Esophagus (tissue), 2 donors: ENCODE data around the gene PPP1R7. TPM values are rescaled to one million over a fixed set of nuclear protein-coding genes. Genes with fewer than 3 reads are reported as not detected.
"Not testable (repeated sequence)": the region's sequence is repeated elsewhere in the genome, so short reads cannot be mapped to it uniquely, and the experiment has no call there.

Experiments used
- H3K27ac ChIP-seq, 2 donors: one replicate each; pipeline ENCODE4 v1.5.1; 2013; ENCODE audit warnings: low read depth in 2 of 2, mild to moderate bottlenecking in 2 of 2, inconsistent platforms in 1 of 2, low read length in 1 of 2, moderate library complexity in 1 of 2
- H3K27me3 ChIP-seq, 2 donors: one replicate each; pipeline ENCODE4 v1.6.1; 2013; ENCODE audit warnings: low read length in 2 of 2, control low read depth in 1 of 2, mild to moderate bottlenecking in 1 of 2; ENCODE audit not compliant: insufficient read depth in 2 of 2, control insufficient read depth in 1 of 2
- H3K36me3 ChIP-seq, 2 donors: one replicate each; pipeline ENCODE4 v1.6.1; 2013; ENCODE audit warnings: low read length in 1 of 2; ENCODE audit not compliant: control insufficient read depth in 2 of 2, insufficient read depth in 2 of 2
- H3K4me1 ChIP-seq, 2 donors: one replicate each; pipeline ENCODE4 v1.6.1; 2013; ENCODE audit warnings: low read length in 1 of 2; ENCODE audit not compliant: control insufficient read depth in 2 of 2, insufficient read depth in 2 of 2
- H3K4me3 ChIP-seq, 2 donors: one replicate each; pipeline ENCODE4 v1.5.1; 2013; ENCODE audit warnings: low read length in 2 of 2, mild to moderate bottlenecking in 2 of 2, low read depth in 1 of 2, moderate library complexity in 1 of 2
- H3K9me3 ChIP-seq, 2 donors: one replicate each; pipeline ENCODE4 v1.6.1; 2013; ENCODE audit warnings: mild to moderate bottlenecking in 2 of 2, low read depth in 1 of 2, low read length in 1 of 2, moderate library complexity in 1 of 2; ENCODE audit not compliant: control insufficient read depth in 2 of 2, insufficient read depth in 1 of 2
- WGBS, 2 donors: extraction: QIAGEN DNeasy Blood & Tissue Kit; methylation state at CpG; one replicate each; pipeline ENCODE4 v1.1.7; 2013; 5-methylcytosine and 5-hydroxymethylcytosine counted together
- polyA plus RNA-seq, 2 donors: library from polyadenylated mRNA; stranded (reverse); fragments of 200-250 nt; gene quantifications; one replicate each; pipeline ENCODE4 v1.2.3, GENCODE V29; 2013
- donor health status: healthy with polysubstance abuse.
- donor health status: Bipolar disorder and iron deficiency.

The PPP1R7 gene
- polyA plus RNA-seq, 2 donors, result 74.3 to 78.2 TPM

GRCh38 chr2:241188361-241189092 lies 38.3 kb downstream of the PPP1R7 start, which contains the start of gene ANO7:
Gene ANO7, plus strand, starts transcription at chr2:241188677. Its CDS starts 1,387 bp downstream, at chr2:241190064.
- H3K27ac ChIP-seq, result no peak within 1 kb of the TSS
- no peak within 1 kb of the TSS for H3K4me3 ChIP-seq
- H3K36me3 ChIP-seq, result no peaks in the 10 kb centered on the region
- 55 to 58% methylated on average over 21 of the region's 21 CpGs for WGBS, 2 donors
- peaks cover 0 to 8% of the 10 kb centered on the region in 2 donors for H3K4me1 ChIP-seq
- H3K9me3 ChIP-seq, result no peaks in the 10 kb centered on the region
- no peaks in the 10 kb centered on the region for H3K27me3 ChIP-seq

GRCh38 chr2:241189093-241189855 lies 39.0 kb downstream of the PPP1R7 start:
- H3K27me3 ChIP-seq, result no peaks in the 10 kb centered on the region
- no peaks in the 10 kb centered on the region for H3K36me3 ChIP-seq
- H3K27ac ChIP-seq, result no peak overlapping the region
- no peak overlapping the region for H3K4me3 ChIP-seq
- 88 to 91% methylated on average over 32 of the region's 32 CpGs for WGBS, 2 donors
- H3K4me1 ChIP-seq, result peaks cover 0 to 8% of the 10 kb centered on the region in 2 donors
- H3K9me3 ChIP-seq, result no peaks in the 10 kb centered on the region

- Histone ChIP-seq H3K4me3 (no peak overlapping the region), H3K36me3 (no peaks in the 10 kb centered on the region), H3K9me3 (no peaks in the 10 kb centered on the region), H3K27ac (no peak overlapping the region), H3K27me3 (no peaks in the 10 kb centered on the region), H3K4me1 (peaks cover 0 to 8% of the 10 kb centered on the region in 2 donors)
- 85% methylated on average over 15 of the region's 15 CpGs for WGBS, 2 donors
These were observed 39.6 kb downstream of the PPP1R7 start for GRCh38 chr2:241189856-241190201.

GRCh38 chr2:241190291-241190981 lies 40.2 kb downstream of the PPP1R7 start:
- 88 to 89% methylated on average over 18 to 19 of the region's 19 CpGs for WGBS, 2 donors
- Histone ChIP-seq H3K9me3 (no peaks in the 10 kb centered on the region), H3K4me1 (peaks cover 0 to 8% of the 10 kb centered on the region in 2 donors), H3K4me3 (no peak overlapping the region), H3K27me3 (no peaks in the 10 kb centered on the region), H3K27ac (no peak overlapping the region), H3K36me3 (no peaks in the 10 kb centered on the region)

GRCh38 chr2:241191081-241191480 lies 40.8 kb downstream of the PPP1R7 start:
- Histone ChIP-seq H3K36me3 (no peaks in the 10 kb centered on the region), H3K4me1 (peaks cover 0 to 8% of the 10 kb centered on the region in 2 donors), H3K27ac (no peak overlapping the region), H3K9me3 (no peaks in the 10 kb centered on the region), H3K27me3 (no peaks in the 10 kb centered on the region), H3K4me3 (no peak overlapping the region)
- WGBS, 2 donors, result 58 to 63% methylated on average over 14 of the region's 14 CpGs

- H3K27ac ChIP-seq, result no peak overlapping the region
- no peaks in the 10 kb centered on the region for H3K27me3 ChIP-seq
- H3K9me3 ChIP-seq, result no peaks in the 10 kb centered on the region
- H3K4me3 ChIP-seq, result no peak overlapping the region
- no peaks in the 10 kb centered on the region for H3K36me3 ChIP-seq
- WGBS, 2 donors, result 65 to 78% methylated on average over 8 of the region's 8 CpGs
- H3K4me1 ChIP-seq, result peaks cover 0 to 4% of the 10 kb centered on the region in 2 donors
These were observed 43.0 kb downstream of the PPP1R7 start for GRCh38 chr2:241193271-241193670.

- Histone ChIP-seq H3K9me3 (no peaks in the 10 kb centered on the region), H3K4me1 (no peaks in the 10 kb centered on the region), H3K36me3 (no peaks in the 10 kb centered on the region), H3K27me3 (no peaks in the 10 kb centered on the region), H3K4me3 (no peak overlapping the region), H3K27ac (no peak overlapping the region)
- 69 to 78% methylated on average over 9 of the region's 9 CpGs for WGBS, 2 donors
These were observed 44.5 kb downstream of the PPP1R7 start for GRCh38 chr2:241194811-241195210.

- no peak overlapping the region for H3K4me3 ChIP-seq
- no peaks in the 10 kb centered on the region for H3K9me3 ChIP-seq
- WGBS, 2 donors, result 84 to 86% methylated on average over 18 of the region's 18 CpGs
- no peaks in the 10 kb centered on the region for H3K36me3 ChIP-seq
- H3K27ac ChIP-seq, result no peak overlapping the region
- peaks cover 0 to 3% of the 10 kb centered on the region in 2 donors for H3K4me1 ChIP-seq
- no peaks in the 10 kb centered on the region for H3K27me3 ChIP-seq
These were observed 45.4 kb downstream of the PPP1R7 start for GRCh38 chr2:241195506-241196130.

GRCh38 chr2:241197246-241197645 lies 47.0 kb downstream of the PPP1R7 start:
- H3K9me3 ChIP-seq, H3K36me3 ChIP-seq, H3K4me1 ChIP-seq, H3K27me3 ChIP-seq, H3K4me3 ChIP-seq, H3K27ac ChIP-seq: not testable (repeated sequence)
- 94 to 97% methylated on average over 14 of the region's 14 CpGs for WGBS, 2 donors
